Stimulated activated naive CD4-positive, alpha-beta T cell (primary cell): ENCODE data around the gene RGS7.
"Not testable (repeated sequence)": the region's sequence is repeated elsewhere in the genome, so short reads cannot be mapped to it uniquely, and the experiment has no call there.

Experiments used
- DNase-seq, 6 experiments: peaks; one replicate each; lab custom pipeline; 2025; lab: John Stamatoyannopoulos, UW

Gene RGS7

DNA sequence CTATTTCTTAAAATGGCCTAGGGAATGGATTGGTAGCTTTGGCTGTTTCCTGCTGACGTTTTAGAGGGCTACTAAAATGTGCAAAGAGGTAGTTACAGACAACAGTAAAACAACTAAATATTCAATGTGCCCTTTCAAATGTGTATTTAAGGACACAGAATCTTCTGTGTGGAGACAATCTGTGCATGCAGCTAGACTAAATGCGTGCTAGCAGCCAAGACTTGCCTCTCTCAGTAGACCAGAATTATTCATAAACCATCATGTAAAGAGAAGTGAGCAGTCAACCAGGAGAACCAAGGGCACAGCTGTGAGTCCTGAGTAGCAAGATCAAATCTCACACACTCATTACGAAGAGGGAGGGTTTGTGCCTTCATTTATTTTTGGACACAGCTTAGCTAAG, 584.9 kb downstream of the RGS7 start:
- no peak for DNase-seq

- no peak for DNase-seq
These were observed 585.6 kb downstream of the RGS7 start for GRCh38 chr1:240771450-240771849.

DNA sequence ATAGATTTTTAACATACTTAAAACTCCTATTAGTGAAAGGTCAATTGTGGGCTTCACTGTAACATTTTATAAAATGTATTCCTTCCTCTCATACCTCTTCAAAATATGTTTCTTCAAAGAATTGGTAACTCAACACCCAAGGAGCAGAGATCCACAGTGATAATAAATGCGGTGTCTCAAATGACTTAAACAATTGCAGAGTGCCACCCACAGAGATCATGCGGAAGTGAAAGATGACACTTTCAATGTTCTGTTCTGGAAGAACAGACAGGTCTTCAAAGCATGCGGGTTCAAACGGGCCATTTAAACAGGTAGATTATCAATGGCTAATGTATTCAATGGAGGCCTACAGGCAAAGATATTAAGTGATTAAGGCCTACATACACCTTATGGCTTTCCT, 588.0 kb downstream of the RGS7 start:
- DNase-seq = no peak

DNA sequence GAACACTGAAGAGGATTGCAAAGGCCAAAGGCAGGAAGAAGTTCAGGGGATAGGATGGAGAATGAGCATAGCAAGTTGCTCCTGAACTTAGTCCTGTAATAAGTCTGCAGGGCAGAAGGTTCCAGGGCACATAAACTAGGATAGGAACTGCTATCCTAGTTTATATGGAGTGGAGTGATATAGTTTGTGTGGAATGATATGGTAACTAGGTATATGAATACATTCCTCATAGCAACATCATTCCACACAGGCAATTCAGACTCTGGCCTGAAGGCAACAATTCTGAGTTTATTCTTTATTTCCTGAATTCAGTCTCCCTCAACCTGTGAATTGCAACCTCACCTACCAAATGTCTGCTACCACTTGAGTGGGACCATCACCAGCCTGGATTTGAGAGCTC, 590.2 kb downstream of the RGS7 start:
- DNase-seq = no peak

- DNase-seq = no peak
These were observed 591.2 kb downstream of the RGS7 start for GRCh38 chr1:240765732-240766363.

DNA sequence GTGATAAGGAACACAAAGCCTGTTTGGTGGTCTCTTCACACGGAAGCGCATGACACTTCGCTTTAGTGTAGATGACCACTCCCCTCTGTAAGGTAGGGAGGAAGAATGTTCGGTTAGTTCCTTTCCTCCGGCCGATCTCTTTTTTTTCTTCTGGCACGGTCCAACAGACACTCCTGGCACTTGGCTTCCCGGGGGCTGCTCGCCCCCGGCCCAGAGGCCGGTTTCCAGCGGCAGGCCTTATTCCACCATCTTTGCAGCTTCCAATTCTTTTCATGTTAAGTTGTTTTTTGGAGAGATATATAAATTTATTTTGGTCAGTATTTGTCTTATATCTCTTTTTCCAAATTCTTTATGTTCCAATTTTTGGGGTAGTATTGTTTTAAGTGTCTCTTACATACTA, 593.2 kb downstream of the RGS7 start:
- DNase-seq = no peak

- DNase-seq = not testable (repeated sequence)
These were observed 593.9 kb downstream of the RGS7 start for GRCh38 chr1:240763095-240763494.

GRCh38 chr1:240762471-240762987, 594.5 kb downstream of the RGS7 start:
- not testable (repeated sequence) for DNase-seq

DNA sequence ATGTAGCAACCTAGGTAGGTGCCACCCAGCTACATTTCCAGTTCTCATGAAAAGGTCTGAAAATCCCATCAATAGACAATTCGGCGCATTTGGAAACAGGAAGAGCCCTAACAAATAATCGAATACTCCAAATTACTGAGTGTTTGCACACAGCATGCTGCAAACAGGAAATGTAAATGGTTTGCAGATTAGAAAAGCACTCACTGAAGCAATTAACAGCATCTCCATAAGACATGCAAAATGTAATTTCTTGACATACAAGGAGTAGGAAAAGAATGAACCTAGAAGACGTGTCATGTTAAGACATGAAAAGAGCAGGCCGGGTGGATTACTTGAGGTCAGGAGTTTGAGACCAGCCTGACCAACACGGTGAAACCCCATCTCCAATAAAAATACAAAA, 598.2 kb downstream of the RGS7 start:
- not testable (repeated sequence) for DNase-seq

DNA sequence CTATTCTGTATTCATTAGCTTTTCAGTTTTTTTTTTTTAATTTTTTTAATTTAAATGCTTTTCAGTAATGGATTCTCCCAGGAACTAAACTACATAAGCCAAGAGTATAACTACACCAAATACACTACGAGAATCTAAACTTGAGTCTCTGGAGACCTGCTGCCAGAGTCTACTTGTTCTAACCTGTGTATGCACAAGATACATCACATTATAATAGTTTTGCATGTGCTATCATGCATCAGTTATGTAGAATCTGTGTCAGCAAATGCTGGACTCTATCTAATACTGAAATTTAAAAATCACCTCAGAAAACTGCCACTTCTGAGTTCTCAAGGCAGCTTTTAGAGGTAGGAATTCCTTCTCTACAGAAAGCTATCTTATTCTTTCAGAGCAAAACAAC, 598.7 kb downstream of the RGS7 start:
- DNase-seq = no peak

GRCh38 chr1:240747907-240748306, 609.1 kb downstream of the RGS7 start:
- no peak for DNase-seq

DNA sequence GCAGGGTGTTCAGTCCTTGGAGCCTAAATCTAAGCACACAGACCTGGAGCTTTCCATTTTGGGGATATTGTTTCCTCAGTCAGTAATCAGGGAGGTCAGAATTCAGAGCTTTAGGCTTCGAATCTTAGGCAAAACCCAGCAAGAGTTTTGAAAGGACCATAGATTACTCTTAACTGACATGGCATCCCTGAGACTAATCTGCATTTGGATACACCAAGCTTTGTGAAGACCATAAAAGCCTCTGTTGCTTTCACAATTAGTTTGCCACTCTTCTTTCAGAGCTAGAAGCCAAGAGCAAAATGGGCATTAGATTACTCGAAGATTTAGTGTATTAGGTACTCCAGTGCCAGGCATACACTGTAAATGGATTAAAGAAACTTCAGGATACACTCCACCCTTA, 613.3 kb downstream of the RGS7 start:
- no peak for DNase-seq

GRCh38 chr1:240739754-240740153, 617.3 kb downstream of the RGS7 start:
- no peak for DNase-seq

- DNase-seq = no peak
These were observed 617.9 kb downstream of the RGS7 start for GRCh38 chr1:240739139-240739538.

GRCh38 chr1:240737766-240738265, 619.2 kb downstream of the RGS7 start:
- DNase-seq = no peak

- no peak for DNase-seq
These were observed 619.7 kb downstream of the RGS7 start for GRCh38 chr1:240737298-240737697.

DNA sequence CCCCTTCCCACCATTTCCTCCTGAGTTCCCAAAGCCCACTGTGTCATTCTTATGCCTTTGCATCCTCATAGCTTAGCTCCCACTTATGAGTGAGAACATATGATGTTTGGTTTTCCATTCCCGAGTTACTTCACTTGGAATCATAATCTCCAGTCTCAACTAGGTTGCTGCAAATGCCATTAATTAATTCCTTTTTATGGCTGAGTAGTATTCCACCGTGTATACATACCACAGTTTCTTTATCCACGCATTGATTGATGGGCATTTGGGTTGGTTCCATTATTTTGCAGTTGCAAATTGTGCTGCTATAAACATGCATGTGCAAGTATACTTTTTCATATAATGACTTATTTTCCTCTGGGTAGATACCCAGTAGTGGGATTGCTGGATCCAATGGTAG, 622.3 kb downstream of the RGS7 start:
- not testable (repeated sequence) for DNase-seq

- no peak for DNase-seq
These were observed 623.0 kb downstream of the RGS7 start for GRCh38 chr1:240734001-240734400.

DNA sequence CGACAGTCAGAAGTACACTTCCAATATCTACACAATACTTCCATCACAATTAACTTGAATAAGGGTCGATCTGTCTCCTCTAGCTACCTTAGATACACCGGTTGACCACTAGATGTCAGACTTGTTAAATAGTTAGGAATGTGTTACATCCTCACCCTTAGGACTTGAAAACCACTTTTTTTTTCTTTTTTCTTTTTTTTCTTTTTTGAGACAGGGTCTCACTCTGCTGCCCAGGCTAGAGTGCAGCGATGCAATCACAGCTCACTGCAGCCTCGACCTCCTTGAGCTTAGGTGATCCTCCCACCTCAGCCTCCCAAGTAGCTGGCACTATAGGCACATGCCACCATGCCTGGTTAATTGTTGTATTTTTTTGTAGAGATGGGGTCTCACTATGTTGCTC, 624.6 kb downstream of the RGS7 start:
- no peak for DNase-seq
